HepG2 (cell line): ENCODE data around the gene TENM3. TPM values are rescaled to one million over a fixed set of nuclear protein-coding genes. Genes with fewer than 3 reads are reported as not detected.

Experiments
- ATAC-seq: fragments of 200-7000 bp; cut with Tn5 transposase; 3 replicates; pipeline ENCODE4 v1.9.1; 2020; ENCODE audit warnings: mild to moderate bottlenecking, moderate library complexity
- BruUV-seq: library from RNA; stranded (reverse); fragments of 400-500 nt; replicated peaks from 2 replicates; lab custom pipeline; 2021; lab: Mats Ljungman, UMichigan
- CTCF ChIA-PET: fragments of 300-600 bp; formaldehyde crosslinking; extraction: SDS; loops from one replicate; lab custom pipeline; 2021; ENCODE audit warnings: low total read pairs, inconsistent platforms, low intra/inter-chr PET ratio; lab: Yijun Ruan, JAX
- POLR2A ChIA-PET: fragments of 350-600 bp; sonication (Branson Sonifier 250); formaldehyde crosslinking; loops from one replicate; lab custom pipeline; 2020; ENCODE audit warnings: antibody characterized with exemption, inconsistent platforms; lab: Yijun Ruan, JAX
- DNase-seq: peaks from one replicate; pipeline ENCODE4 v3.0.0-alpha.2; 2015; ENCODE audit warnings: low spot score
- FAIRE-seq: peaks from 3 replicates; lab custom pipeline; 2011; peaks lifted over from hg19 to GRCh38; lab: Jason Lieb, UNC
- H2AFZ ChIP-seq: one replicate; pipeline ENCODE4 v1.6.1; 2011; ENCODE audit warnings: low read length, inconsistent platforms
- H3K27ac ChIP-seq: fragments of 300-600 bp; 3 replicates; pipeline ENCODE4 v1.8.0; 2011; ENCODE audit warnings: mixed run types, mild to moderate bottlenecking, mixed read lengths, low read length, inconsistent platforms; ENCODE audit not compliant: insufficient read depth; ENCODE audit errors: extremely low read length
- H3K27me3 ChIP-seq, 2 experiments: fragments of 200-600 bp in 1 of 2; 2 replicates in 1 of 2; 3 replicates in 1 of 2; pipeline versions ENCODE4 v1.6.0 to v1.8.0; 2011; ENCODE audit warnings: low read length in 2 of 2, mild to moderate bottlenecking in 2 of 2, moderate library complexity in 2 of 2, inconsistent platforms in 1 of 2; ENCODE audit not compliant: insufficient read depth in 2 of 2, control insufficient read depth in 1 of 2
- H3K36me3 ChIP-seq, 2 experiments: fragments of 200-600 bp in 1 of 2; replicated peaks in 1 of 2; 2 replicates in 1 of 2; 3 replicates in 1 of 2; pipeline versions ENCODE4 v1.5.1 to v1.8.0; 2011; ENCODE audit warnings: low read length in 2 of 2, inconsistent platforms in 1 of 2; ENCODE audit not compliant: insufficient read depth in 2 of 2, control insufficient read depth in 1 of 2
- H3K4me1 ChIP-seq: 2 replicates; pipeline ENCODE4 v1.5.1; 2012; ENCODE audit warnings: low read length, inconsistent platforms; ENCODE audit not compliant: insufficient read depth
- H3K4me2 ChIP-seq: 2 replicates; pipeline ENCODE4 v1.6.0; 2011; ENCODE audit warnings: low read depth, low read length, inconsistent platforms
- H3K4me3 ChIP-seq, 3 experiments: fragments of 200-600 bp in 1 of 3; sonication (generic), shearing (Covaris generic) in 1 of 3; replicated peaks in 1 of 3; 2 replicates each; pipeline ENCODE4 v1.5.1; 2011 to 2016; ENCODE audit warnings: low read length in 3 of 3, inconsistent platforms in 2 of 3, low read depth in 2 of 3, mild to moderate bottlenecking in 2 of 3, control low read depth in 1 of 3, mixed read lengths in 1 of 3; ENCODE audit not compliant: insufficient read depth in 1 of 3
- H3K79me2 ChIP-seq: one replicate; pipeline ENCODE4 v1.6.1; 2011; ENCODE audit warnings: low read length, inconsistent platforms; ENCODE audit not compliant: insufficient read depth
- H3K9ac ChIP-seq: 2 replicates; pipeline ENCODE4 v1.6.0; 2011; ENCODE audit warnings: mild to moderate bottlenecking, low read depth, low read length, inconsistent platforms; ENCODE audit not compliant: insufficient read depth
- H3K9me3 ChIP-seq: 2 replicates; pipeline ENCODE4 v1.5.1; 2012; ENCODE audit warnings: mild to moderate bottlenecking, low read length
- H4K20me1 ChIP-seq: 2 replicates; pipeline ENCODE4 v1.6.0; 2011; ENCODE audit warnings: inconsistent platforms, mild to moderate bottlenecking, low read length, moderate library complexity; ENCODE audit not compliant: insufficient read depth
- CBX5 ChIP-seq: sonication (generic); formaldehyde crosslinking; IDR thresholded peaks from 2 replicates; pipeline ENCODE4 v1.4.0; 2020; ENCODE audit warnings: missing genetic modification reagents, borderline replicate concordance
- HES4 ChIP-seq: sonication (generic); formaldehyde crosslinking; IDR thresholded peaks from 2 replicates; pipeline ENCODE4 v1.9.0; 2021; ENCODE audit warnings: mild to moderate bottlenecking, missing genetic modification reagents, borderline replicate concordance
- MYC ChIP-seq: sonication (generic); formaldehyde crosslinking; IDR thresholded peaks from 2 replicates; pipeline ENCODE4 v1.9.0; 2021; ENCODE audit warnings: missing genetic modification reagents, borderline replicate concordance
- PAX8 ChIP-seq: sonication (generic); formaldehyde crosslinking; IDR thresholded peaks from 2 replicates; pipeline ENCODE4 v1.8.0; 2022; ENCODE audit warnings: mild to moderate bottlenecking, missing genetic modification reagents, borderline replicate concordance
- PCBP1 ChIP-seq: fragments of 200-400 bp; formaldehyde crosslinking; IDR thresholded peaks from 2 replicates; pipeline ENCODE4 v1.6.1; 2017; ENCODE audit warnings: mild to moderate bottlenecking, low read depth, low read length, borderline replicate concordance
- PRMT3 ChIP-seq: sonication (generic); formaldehyde crosslinking; IDR thresholded peaks from 2 replicates; pipeline ENCODE4 v1.8.1; 2022; ENCODE audit warnings: low read depth, mild to moderate bottlenecking, moderate library complexity, missing genetic modification reagents, borderline replicate concordance
- SSRP1 ChIP-seq: IDR thresholded peaks from 2 replicates; pipeline ENCODE4 v1.6.1; 2016; ENCODE audit warnings: control low read depth
- TBP ChIP-seq: sonication (generic); formaldehyde crosslinking; IDR thresholded peaks from 2 replicates; pipeline ENCODE4 v1.5.0; 2020; ENCODE audit warnings: missing genetic modification reagents
- ZNF607 ChIP-seq: sonication (generic); formaldehyde crosslinking; IDR thresholded peaks from 2 replicates; pipeline ENCODE4 v1.5.1; 2020; ENCODE audit warnings: missing genetic modification reagents, mild to moderate bottlenecking, borderline replicate concordance
- ZSCAN20 ChIP-seq: sonication (generic); formaldehyde crosslinking; IDR thresholded peaks from 2 replicates; pipeline ENCODE4 v1.4.0; 2020; ENCODE audit warnings: missing genetic modification reagents, mild to moderate bottlenecking, borderline replicate concordance
- ZSCAN25 ChIP-seq: sonication (generic); formaldehyde crosslinking; IDR thresholded peaks from 2 replicates; pipeline ENCODE4 v1.8.0; 2022; ENCODE audit warnings: mild to moderate bottlenecking, missing genetic modification reagents
- WGBS: methylation state at CpG from one replicate; pipeline ENCODE4 v1.1.6; 2017; ENCODE audit warnings: low lambda C conversion rate; 5-methylcytosine and 5-hydroxymethylcytosine counted together
- in situ Hi-C: cut with HindIII; loops from 2 replicates; pipeline ENCODE4 v1.10.0; 2017; ENCODE audit warnings: low pct_unique_long_range_greater_than_20kb; ENCODE audit not compliant: extremely low pct_ligation_motif_present
- intact Hi-C: fragments of 100-400 bp; cut with micrococcal nuclease; formaldehyde crosslinking; loops from one replicate; pipeline ENCODE4 v1.10.0; 2022; ENCODE audit not compliant: unreplicated experiment
- polyA plus RNA-seq, 8 experiments: library from polyadenylated mRNA; depleted of rRNA in 3 of 8; stranded (reverse) in 7 of 8; unstranded in 1 of 8; fragments of >200 nt; fragmentation: Illumina TruSeq in 4 of 8; extraction: Trizol in 4 of 8; gene quantifications; 2 replicates each; pipeline versions ENCODE4 v1.2.1 to v1.2.3, GENCODE V29; 2011 to 2016; ENCODE audit warnings: low read depth in 4 of 8, missing spikeins in 1 of 8, mixed read lengths in 1 of 8; ENCODE audit not compliant: insufficient read depth in 1 of 8
- total RNA-seq, 5 experiments: library from RNA; depleted of rRNA; stranded (reverse); fragments of >200 nt; fragmentation: Illumina TruSeq; extraction: Trizol; gene quantifications; 2 replicates each; pipeline ENCODE4 v1.2.3, GENCODE V29; 2016; ENCODE audit warnings: low read depth in 1 of 5
- TF ChIP-seq, protein P1 (sequence below): conservative IDR thresholded peaks from 2 replicates; pipeline ENCODE4 v1.6.1; 2018; ENCODE audit warnings: missing genetic modification reagents
- TF ChIP-seq, protein P2 (sequence below): sonication (generic); formaldehyde crosslinking; IDR thresholded peaks from 2 replicates; pipeline ENCODE4 v1.5.0; 2020; ENCODE audit warnings: missing genetic modification reagents
- TF ChIP-seq, protein P3 (sequence below): sonication (generic); formaldehyde crosslinking; IDR thresholded peaks from 2 replicates; pipeline ENCODE4 v1.5.1; 2020; ENCODE audit warnings: missing genetic modification reagents, mild to moderate bottlenecking, borderline replicate concordance

TENM3 gene
- total and polyA plus RNA-seq, 2 of the 13 experiments (the other 11 are each of a cell fraction or from before 2014, with no cell fraction given) = 0.04 TPM; not detected in 1

DNA sequence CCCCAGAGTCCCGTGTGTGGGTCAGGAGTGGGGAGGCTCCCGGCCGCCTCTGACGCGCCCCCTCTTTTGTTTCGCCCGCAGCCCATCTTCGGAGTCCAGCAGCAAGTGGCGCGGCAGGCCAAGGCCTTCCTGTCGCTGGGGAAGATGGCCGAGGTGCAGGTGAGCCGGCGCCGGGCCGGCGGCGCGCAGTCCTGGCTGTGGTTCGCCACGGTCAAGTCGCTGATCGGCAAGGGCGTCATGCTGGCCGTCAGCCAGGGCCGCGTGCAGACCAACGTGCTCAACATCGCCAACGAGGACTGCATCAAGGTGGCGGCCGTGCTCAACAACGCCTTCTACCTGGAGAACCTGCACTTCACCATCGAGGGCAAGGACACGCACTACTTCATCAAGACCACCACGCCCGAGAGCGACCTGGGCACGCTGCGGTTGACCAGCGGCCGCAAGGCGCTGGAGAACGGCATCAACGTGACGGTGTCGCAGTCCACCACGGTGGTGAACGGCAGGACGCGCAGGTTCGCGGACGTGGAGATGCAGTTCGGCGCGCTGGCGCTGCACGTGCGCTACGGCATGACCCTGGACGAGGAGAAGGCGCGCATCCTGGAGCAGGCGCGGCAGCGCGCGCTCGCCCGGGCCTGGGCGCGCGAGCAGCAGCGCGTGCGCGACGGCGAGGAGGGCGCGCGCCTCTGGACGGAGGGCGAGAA is 556.5 kb downstream of the TENM3 start:
- POLR2A ChIA-PET = no interaction called here
- Histone ChIP-seq H3K4me1 (no peaks in the 10 kb centered on the region), H3K9me3 (peaks cover 1% of the 10 kb centered on the region; the same call in 1 of the 2 replicates), H3K36me3 (no peaks in the 10 kb centered on the region), H3K4me3 (no peak overlapping the region), H2AFZ (no peak overlapping the region), H3K27ac (no peak overlapping the region), H3K79me2 (no peaks in the 10 kb centered on the region), H3K4me2 (no peak overlapping the region), H3K27me3 (0 out of 5 replicates have a peak, but pooled peaks cover 0 to 2% of the 10 kb centered on the region in 2 experiments), H4K20me1 (no peaks in the 10 kb centered on the region), H3K9ac (no peak overlapping the region)
- in situ Hi-C loops (loop anchor here (10.0 to 25.0 kb wide), 2 partner anchors 325 to 1237 kb away; no protein-coding TSS in a partner anchor), intact Hi-C loops (no loop called here)
- BruUV-seq = no TSS peak
- FAIRE-seq (no peak), DNase-seq (no peak), ATAC-seq (no peak)
- TF ChIP-seq ZSCAN20 (CRISPR knock-in tag) = no peak
- TF ChIP-seq, protein P1, sequence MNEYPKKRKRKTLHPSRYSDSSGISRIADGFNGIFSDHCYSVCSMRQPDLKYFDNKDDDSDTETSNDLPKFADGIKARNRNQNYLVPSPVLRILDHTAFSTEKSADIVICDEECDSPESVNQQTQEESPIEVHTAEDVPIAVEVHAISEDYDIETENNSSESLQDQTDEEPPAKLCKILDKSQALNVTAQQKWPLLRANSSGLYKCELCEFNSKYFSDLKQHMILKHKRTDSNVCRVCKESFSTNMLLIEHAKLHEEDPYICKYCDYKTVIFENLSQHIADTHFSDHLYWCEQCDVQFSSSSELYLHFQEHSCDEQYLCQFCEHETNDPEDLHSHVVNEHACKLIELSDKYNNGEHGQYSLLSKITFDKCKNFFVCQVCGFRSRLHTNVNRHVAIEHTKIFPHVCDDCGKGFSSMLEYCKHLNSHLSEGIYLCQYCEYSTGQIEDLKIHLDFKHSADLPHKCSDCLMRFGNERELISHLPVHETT (CRISPR knock-in tag) = no peak
- no peak for TF ChIP-seq PRMT3 (CRISPR knock-in tag)
- no peak for TF ChIP-seq SSRP1 (CRISPR knock-in tag)
- TF ChIP-seq MYC = no peak
- no peak for TF ChIP-seq ZSCAN25 (CRISPR knock-in tag)
- CTCF ChIA-PET = no interaction called here
- 95% methylated on average over 82 of the region's 85 CpGs for WGBS

DNA sequence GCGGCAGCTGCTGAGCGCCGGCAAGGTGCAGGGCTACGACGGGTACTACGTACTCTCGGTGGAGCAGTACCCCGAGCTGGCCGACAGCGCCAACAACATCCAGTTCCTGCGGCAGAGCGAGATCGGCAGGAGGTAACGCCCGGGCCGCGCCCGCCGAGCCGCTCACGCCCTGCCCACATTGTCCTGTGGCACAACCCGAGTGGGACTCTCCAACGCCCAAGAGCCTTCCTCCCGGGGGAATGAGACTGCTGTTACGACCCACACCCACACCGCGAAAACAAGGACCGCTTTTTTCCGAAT is 557.0 kb downstream of the TENM3 start:
- Histone ChIP-seq H3K4me2 (no peak overlapping the region), H3K4me3 (no peak overlapping the region), H3K9ac (no peak overlapping the region), H3K27ac (no peak overlapping the region), H3K36me3 (no peaks in the 10 kb centered on the region), H3K4me1 (no peaks in the 10 kb centered on the region), H3K79me2 (no peaks in the 10 kb centered on the region), H4K20me1 (no peaks in the 10 kb centered on the region), H3K27me3 (0 out of 5 replicates have a peak, but pooled peaks cover 0 to 2% of the 10 kb centered on the region in 2 experiments), H2AFZ (no peak overlapping the region), H3K9me3 (no peaks in the 10 kb centered on the region)
- in situ Hi-C loops = loop anchor here (10.0 to 25.0 kb wide), 2 partner anchors 325 to 1238 kb away; no protein-coding TSS in a partner anchor
- ChIA-PET POLR2A (no interaction called here), CTCF (no interaction called here)
- FAIRE-seq (no peak), DNase-seq (no peak), ATAC-seq (no peak)
- WGBS = 90% methylated on average over 13 of the region's 29 CpGs
- intact Hi-C loops = no loop called here
- BruUV-seq = no TSS peak
- TF ChIP-seq, protein P2, sequence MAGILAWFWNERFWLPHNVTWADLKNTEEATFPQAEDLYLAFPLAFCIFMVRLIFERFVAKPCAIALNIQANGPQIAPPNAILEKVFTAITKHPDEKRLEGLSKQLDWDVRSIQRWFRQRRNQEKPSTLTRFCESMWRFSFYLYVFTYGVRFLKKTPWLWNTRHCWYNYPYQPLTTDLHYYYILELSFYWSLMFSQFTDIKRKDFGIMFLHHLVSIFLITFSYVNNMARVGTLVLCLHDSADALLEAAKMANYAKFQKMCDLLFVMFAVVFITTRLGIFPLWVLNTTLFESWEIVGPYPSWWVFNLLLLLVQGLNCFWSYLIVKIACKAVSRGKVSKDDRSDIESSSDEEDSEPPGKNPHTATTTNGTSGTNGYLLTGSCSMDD (CRISPR knock-in tag) = no peak
- TF ChIP-seq HES4 (CRISPR knock-in tag) = no peak
- TF ChIP-seq, protein P3, sequence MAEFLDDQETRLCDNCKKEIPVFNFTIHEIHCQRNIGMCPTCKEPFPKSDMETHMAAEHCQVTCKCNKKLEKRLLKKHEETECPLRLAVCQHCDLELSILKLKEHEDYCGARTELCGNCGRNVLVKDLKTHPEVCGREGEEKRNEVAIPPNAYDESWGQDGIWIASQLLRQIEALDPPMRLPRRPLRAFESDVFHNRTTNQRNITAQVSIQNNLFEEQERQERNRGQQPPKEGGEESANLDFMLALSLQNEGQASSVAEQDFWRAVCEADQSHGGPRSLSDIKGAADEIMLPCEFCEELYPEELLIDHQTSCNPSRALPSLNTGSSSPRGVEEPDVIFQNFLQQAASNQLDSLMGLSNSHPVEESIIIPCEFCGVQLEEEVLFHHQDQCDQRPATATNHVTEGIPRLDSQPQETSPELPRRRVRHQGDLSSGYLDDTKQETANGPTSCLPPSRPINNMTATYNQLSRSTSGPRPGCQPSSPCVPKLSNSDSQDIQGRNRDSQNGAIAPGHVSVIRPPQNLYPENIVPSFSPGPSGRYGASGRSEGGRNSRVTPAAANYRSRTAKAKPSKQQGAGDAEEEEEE (CRISPR knock-in tag) = no peak
- no peak for TF ChIP-seq PCBP1
- no peak for TF ChIP-seq CBX5 (CRISPR knock-in tag)
- no peak for TF ChIP-seq ZNF607
- no peak for TF ChIP-seq TBP (CRISPR knock-in tag)
- TF ChIP-seq PAX8 (CRISPR knock-in tag) = no peak
